Measurements from ENCODE around the gene PBX4. TPM values are rescaled to one million over a fixed set of nuclear protein-coding genes. Genes with fewer than 3 reads are reported as not detected.

The PBX4 gene
- total RNA-seq, 1 experiment from 2014 or later: 0.30 TPM

GRCh38 chr19:19662344-19662743 is 43.9 kb upstream of the PBX4 start:
- TSS peak; percentile 62 for BruUV-seq (replicated peaks)
- Mint-ChIP-seq H3K36me3 (ENCODE audit: insufficient read depth, unreplicated experiment) (peaks cover 51% of the 10 kb centered on the region), H3K27me3 (ENCODE audit: insufficient read depth, unreplicated experiment) (no peaks in the 10 kb centered on the region), H3K4me3 (ENCODE audit: unreplicated experiment) (peak overlapping the region; percentile 79), H3K27ac (ENCODE audit: low read depth, unreplicated experiment) (peak overlapping the region; percentile 96), H3K4me1 (ENCODE audit: insufficient read depth, unreplicated experiment) (peaks cover 16% of the 10 kb centered on the region), H3K9me3 (ENCODE audit: unreplicated experiment) (no peaks in the 10 kb centered on the region)
- intact Hi-C loops (cut with micrococcal nuclease): loop anchor here (10.0 kb wide), 1 partner anchor 202 kb away; the partner anchor contains the start of gene ZNF253
- DNase-seq (ENCODE audit: unreplicated experiment): no peak
- ChIA-PET CTCF (interaction anchor here (0.6 to 2.0 kb wide), 9 partner anchors 12 to 197 kb away, joined by 3 to 19 read pairs (median 3); partner anchors contain the start of genes GMIP and ZNF506), POLR2A (interaction anchor here (0.8 to 2.8 kb wide), 5 partner anchors 8 to 114 kb away, joined by 4 to 17 read pairs (median 5); partner anchors contain the start of genes GMIP, LPAR2 and ZNF14)
- TF ChIP-seq, protein P1, sequence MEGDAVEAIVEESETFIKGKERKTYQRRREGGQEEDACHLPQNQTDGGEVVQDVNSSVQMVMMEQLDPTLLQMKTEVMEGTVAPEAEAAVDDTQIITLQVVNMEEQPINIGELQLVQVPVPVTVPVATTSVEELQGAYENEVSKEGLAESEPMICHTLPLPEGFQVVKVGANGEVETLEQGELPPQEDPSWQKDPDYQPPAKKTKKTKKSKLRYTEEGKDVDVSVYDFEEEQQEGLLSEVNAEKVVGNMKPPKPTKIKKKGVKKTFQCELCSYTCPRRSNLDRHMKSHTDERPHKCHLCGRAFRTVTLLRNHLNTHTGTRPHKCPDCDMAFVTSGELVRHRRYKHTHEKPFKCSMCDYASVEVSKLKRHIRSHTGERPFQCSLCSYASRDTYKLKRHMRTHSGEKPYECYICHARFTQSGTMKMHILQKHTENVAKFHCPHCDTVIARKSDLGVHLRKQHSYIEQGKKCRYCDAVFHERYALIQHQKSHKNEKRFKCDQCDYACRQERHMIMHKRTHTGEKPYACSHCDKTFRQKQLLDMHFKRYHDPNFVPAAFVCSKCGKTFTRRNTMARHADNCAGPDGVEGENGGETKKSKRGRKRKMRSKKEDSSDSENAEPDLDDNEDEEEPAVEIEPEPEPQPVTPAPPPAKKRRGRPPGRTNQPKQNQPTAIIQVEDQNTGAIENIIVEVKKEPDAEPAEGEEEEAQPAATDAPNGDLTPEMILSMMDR (IDR thresholded peaks at IDR 0.05; ENCODE audit: unreplicated experiment): no peak

- TF ChIP-seq, protein P1 (IDR thresholded peaks at IDR 0.05; ENCODE audit: unreplicated experiment): no peak
- H3K4me3 Mint-ChIP-seq (ENCODE audit: unreplicated experiment): peak overlapping the region; percentile 79
- no peaks in the 10 kb centered on the region for H3K9me3 Mint-ChIP-seq (ENCODE audit: unreplicated experiment)
- peaks cover 57% of the 10 kb centered on the region for H3K36me3 Mint-ChIP-seq (ENCODE audit: insufficient read depth, unreplicated experiment)
- intact Hi-C loops (cut with micrococcal nuclease): loop anchor here (10.0 kb wide), 1 partner anchor 203 kb away; the partner anchor contains the start of gene ZNF253
- ChIA-PET POLR2A (interaction anchor here (0.8 to 2.8 kb wide), 4 partner anchors 8 to 114 kb away, joined by 4 to 17 read pairs (median 5); partner anchors contain the start of genes GMIP and ZNF14), CTCF (interaction anchor here (0.5 to 2.0 kb wide), 7 partner anchors 11 to 370 kb away, joined by 3 to 19 read pairs (median 3); partner anchors contain the start of genes GMIP and ZNF506)
- H3K27ac Mint-ChIP-seq (ENCODE audit: low read depth, unreplicated experiment): peak overlapping the region; percentile 96
- no peaks in the 10 kb centered on the region for H3K27me3 Mint-ChIP-seq (ENCODE audit: insufficient read depth, unreplicated experiment)
- DNase-seq (ENCODE audit: unreplicated experiment): no peak
- H3K4me1 Mint-ChIP-seq (ENCODE audit: insufficient read depth, unreplicated experiment): peaks cover 16% of the 10 kb centered on the region
- BruUV-seq (replicated peaks): no TSS peak
These were observed 43.3 kb upstream of the PBX4 start for GRCh38 chr19:19661675-19662251.

DNA sequence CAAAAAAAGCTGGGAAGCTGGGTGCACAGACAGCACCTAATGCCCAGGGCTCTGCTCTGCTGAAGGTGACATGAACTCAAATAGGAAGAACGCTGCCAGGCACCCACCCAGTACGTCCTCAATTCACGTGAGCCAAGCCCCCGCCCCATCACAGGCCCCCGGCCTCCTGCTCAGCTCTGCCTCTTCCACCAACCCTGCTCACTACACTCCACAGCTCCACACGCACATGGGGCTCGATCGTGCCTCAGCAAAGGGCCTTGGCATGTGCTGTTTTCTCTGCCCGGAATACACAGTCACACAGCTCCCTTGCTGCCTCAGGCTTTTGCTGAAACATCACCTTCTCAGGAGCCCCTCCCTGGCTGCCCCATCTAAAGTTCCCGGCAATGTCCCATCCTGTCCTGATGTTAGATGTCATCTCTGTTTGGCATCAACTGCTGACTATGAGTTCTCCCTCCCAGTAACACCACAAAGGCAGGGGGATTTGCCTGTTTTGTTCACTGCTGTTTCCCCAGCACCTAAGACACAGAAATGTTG is 42.7 kb upstream of the PBX4 start:
- H3K27ac Mint-ChIP-seq (ENCODE audit: low read depth, unreplicated experiment): peak overlapping the region; percentile 53
- H3K4me3 Mint-ChIP-seq (ENCODE audit: unreplicated experiment): peak overlapping the region; percentile 79
- H3K9me3 Mint-ChIP-seq (ENCODE audit: unreplicated experiment): no peaks in the 10 kb centered on the region
- DNase-seq (ENCODE audit: unreplicated experiment): no peak
- TF ChIP-seq, protein P1 (IDR thresholded peaks at IDR 0.05; ENCODE audit: unreplicated experiment): no peak
- peaks cover 16% of the 10 kb centered on the region for H3K4me1 Mint-ChIP-seq (ENCODE audit: insufficient read depth, unreplicated experiment)
- intact Hi-C loops (cut with micrococcal nuclease): loop anchor here (10.0 kb wide), 1 partner anchor 204 kb away; the partner anchor contains the start of gene ZNF253
- H3K27me3 Mint-ChIP-seq (ENCODE audit: insufficient read depth, unreplicated experiment): no peaks in the 10 kb centered on the region
- peaks cover 60% of the 10 kb centered on the region for H3K36me3 Mint-ChIP-seq (ENCODE audit: insufficient read depth, unreplicated experiment)
- POLR2A ChIA-PET: interaction anchor here (1.3 kb wide), 1 partner anchor 115 kb away, joined by 5 read pairs; no protein-coding TSS in a partner anchor
- BruUV-seq (replicated peaks): no TSS peak
- CTCF ChIA-PET: interaction anchor here (0.5 to 2.1 kb wide), 5 partner anchors 16 to 369 kb away, joined by 3 to 19 read pairs (median 3); partner anchors contain the start of gene GMIP

DNA sequence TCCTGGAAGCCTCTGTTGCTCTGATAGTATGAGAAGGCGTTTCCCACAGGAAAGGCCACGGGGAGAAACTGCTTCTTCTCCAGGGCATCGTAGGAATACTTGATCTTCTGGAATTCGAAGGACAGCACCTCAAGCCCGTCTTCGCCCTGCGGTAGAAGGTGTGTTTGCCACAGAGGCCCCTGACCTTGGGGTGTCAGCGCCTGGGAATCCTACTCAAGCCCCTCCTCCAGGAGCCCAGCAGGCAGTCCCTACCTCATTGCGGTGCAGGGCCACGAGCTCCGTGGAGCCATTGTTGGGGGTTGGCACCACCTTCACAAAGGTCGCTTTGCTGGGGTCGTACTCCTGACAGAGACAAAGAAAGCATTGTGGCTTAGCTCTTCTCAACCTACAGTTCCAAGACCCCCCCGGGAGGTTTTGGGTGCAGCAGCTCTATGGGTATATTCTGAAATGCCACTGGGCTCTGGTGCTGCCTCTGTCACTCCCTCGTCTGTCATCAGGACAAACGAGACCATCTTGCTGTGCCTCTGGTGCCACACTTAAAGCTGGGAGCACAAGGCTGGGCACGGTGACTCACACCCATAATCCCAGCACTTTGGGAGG is 41.3 kb upstream of the PBX4 start:
- Mint-ChIP-seq H3K9me3 (ENCODE audit: unreplicated experiment) (no peaks in the 10 kb centered on the region), H3K27ac (ENCODE audit: low read depth, unreplicated experiment) (no peak overlapping the region), H3K4me1 (ENCODE audit: insufficient read depth, unreplicated experiment) (peaks cover 16% of the 10 kb centered on the region), H3K4me3 (ENCODE audit: unreplicated experiment) (no peak overlapping the region), H3K36me3 (ENCODE audit: insufficient read depth, unreplicated experiment) (peaks cover 66% of the 10 kb centered on the region), H3K27me3 (ENCODE audit: insufficient read depth, unreplicated experiment) (no peaks in the 10 kb centered on the region)
- TF ChIP-seq, protein P1 (IDR thresholded peaks at IDR 0.05; ENCODE audit: unreplicated experiment): no peak
- no TSS peak for BruUV-seq (replicated peaks)
- CTCF ChIA-PET: interaction anchor here (1.0 to 2.1 kb wide), 3 partner anchors 16 to 127 kb away, joined by 3 to 10 read pairs (median 4); partner anchors contain the start of gene GMIP
- DNase-seq (ENCODE audit: unreplicated experiment): no peak
- POLR2A ChIA-PET: interaction anchor here (1.3 kb wide), 1 partner anchor 116 kb away, joined by 5 read pairs; no protein-coding TSS in a partner anchor
- intact Hi-C loops (cut with micrococcal nuclease): loop anchor here (10.0 kb wide), 1 partner anchor 205 kb away; the partner anchor contains the start of gene ZNF253
